KMS-11 (cell line): ENCODE data around the gene ICE2.

Experiments used
- H2AFZ ChIP-seq: fragments of 200-600 bp; sonication (generic); 2 replicates; pipeline ENCODE4 v1.6.1; 2016; ENCODE audit warnings: antibody characterized with exemption, mixed run types, low read depth
- H3K27ac ChIP-seq: fragments of 200-600 bp; sonication (generic); 2 replicates; pipeline ENCODE4 v1.6.1; 2016; ENCODE audit warnings: mild to moderate bottlenecking, mixed run types
- H3K27me3 ChIP-seq: fragments of 200-600 bp; sonication (generic); 2 replicates; pipeline ENCODE4 v1.6.1; 2017; ENCODE audit warnings: mild to moderate bottlenecking, low read depth, mixed run types, moderate library complexity; ENCODE audit not compliant: insufficient read depth
- H3K36me3 ChIP-seq: fragments of 200-600 bp; sonication (generic); 2 replicates; pipeline ENCODE4 v1.6.1; 2017; ENCODE audit warnings: mild to moderate bottlenecking, mixed run types; ENCODE audit not compliant: insufficient read depth
- H3K4me1 ChIP-seq: fragments of 200-600 bp; sonication (generic); 2 replicates; pipeline ENCODE4 v1.6.1; 2016; ENCODE audit warnings: mild to moderate bottlenecking, low read depth, mixed run types; ENCODE audit not compliant: poor library complexity, severe bottlenecking
- H3K4me2 ChIP-seq: fragments of 200-600 bp; sonication (generic); 2 replicates; pipeline ENCODE4 v1.7.0; 2016; ENCODE audit warnings: mild to moderate bottlenecking, mixed run types
- H3K4me3 ChIP-seq: fragments of 200-600 bp; sonication (generic); IDR thresholded peaks from 2 replicates; pipeline ENCODE4 v1.6.1; 2017; ENCODE audit warnings: low read depth, low read length, mixed read lengths; ENCODE audit not compliant: insufficient read depth
- H3K79me2 ChIP-seq: fragments of 200-600 bp; sonication (generic); 2 replicates; pipeline ENCODE4 v1.6.1; 2016; ENCODE audit warnings: low read depth, mixed run types; ENCODE audit not compliant: insufficient read depth
- H3K9ac ChIP-seq: fragments of 200-600 bp; sonication (generic); 2 replicates; pipeline ENCODE4 v1.6.1; 2016; ENCODE audit warnings: mild to moderate bottlenecking, mixed run types
- H4K20me1 ChIP-seq: fragments of 200-600 bp; sonication (generic); 2 replicates; pipeline ENCODE4 v1.6.1; 2016; ENCODE audit warnings: mild to moderate bottlenecking, mixed run types; ENCODE audit not compliant: insufficient read depth
- TF ChIP-seq, protein P1 (sequence below): fragments of 200-600 bp; sonication (generic); conservative IDR thresholded peaks from 2 replicates; pipeline ENCODE4 v1.6.1; 2017; ENCODE audit warnings: low read depth, mild to moderate bottlenecking, antibody characterized with exemption, low read length, moderate library complexity, mixed read lengths

Gene ICE2

DNA sequence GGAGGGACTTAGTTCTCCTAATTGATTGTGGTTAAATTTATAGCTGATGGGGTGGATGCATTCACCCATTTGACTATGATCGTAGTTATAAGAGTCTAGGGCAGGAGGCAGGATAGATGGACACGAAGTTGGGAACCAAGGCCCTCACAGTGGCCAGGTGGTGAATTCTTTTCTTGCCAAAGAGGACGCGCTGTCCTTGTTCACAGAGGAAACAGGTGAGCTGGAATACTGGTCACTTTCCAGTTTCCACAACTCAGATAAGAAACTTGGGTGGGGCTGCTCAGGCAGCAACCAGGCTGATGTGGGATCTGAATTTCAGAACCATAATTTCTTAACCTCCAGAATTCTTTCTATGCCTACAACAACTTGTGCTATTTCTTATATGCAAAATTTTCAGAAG, 34.0 kb upstream of the ICE2 start:
- peaks cover 27% of the 10 kb centered on the region for H3K4me1 ChIP-seq
- H3K4me2 ChIP-seq: no peak overlapping the region
- no peak overlapping the region for H3K9ac ChIP-seq
- no peaks in the 10 kb centered on the region for H3K27me3 ChIP-seq
- no peaks in the 10 kb centered on the region for H3K79me2 ChIP-seq
- no peak overlapping the region for H2AFZ ChIP-seq
- no peak overlapping the region for H3K4me3 ChIP-seq
- H3K27ac ChIP-seq: no peak overlapping the region
- no peaks in the 10 kb centered on the region; the same call in 1 of the 2 replicates for H3K36me3 ChIP-seq
- no peaks in the 10 kb centered on the region for H4K20me1 ChIP-seq
- TF ChIP-seq, protein P1, sequence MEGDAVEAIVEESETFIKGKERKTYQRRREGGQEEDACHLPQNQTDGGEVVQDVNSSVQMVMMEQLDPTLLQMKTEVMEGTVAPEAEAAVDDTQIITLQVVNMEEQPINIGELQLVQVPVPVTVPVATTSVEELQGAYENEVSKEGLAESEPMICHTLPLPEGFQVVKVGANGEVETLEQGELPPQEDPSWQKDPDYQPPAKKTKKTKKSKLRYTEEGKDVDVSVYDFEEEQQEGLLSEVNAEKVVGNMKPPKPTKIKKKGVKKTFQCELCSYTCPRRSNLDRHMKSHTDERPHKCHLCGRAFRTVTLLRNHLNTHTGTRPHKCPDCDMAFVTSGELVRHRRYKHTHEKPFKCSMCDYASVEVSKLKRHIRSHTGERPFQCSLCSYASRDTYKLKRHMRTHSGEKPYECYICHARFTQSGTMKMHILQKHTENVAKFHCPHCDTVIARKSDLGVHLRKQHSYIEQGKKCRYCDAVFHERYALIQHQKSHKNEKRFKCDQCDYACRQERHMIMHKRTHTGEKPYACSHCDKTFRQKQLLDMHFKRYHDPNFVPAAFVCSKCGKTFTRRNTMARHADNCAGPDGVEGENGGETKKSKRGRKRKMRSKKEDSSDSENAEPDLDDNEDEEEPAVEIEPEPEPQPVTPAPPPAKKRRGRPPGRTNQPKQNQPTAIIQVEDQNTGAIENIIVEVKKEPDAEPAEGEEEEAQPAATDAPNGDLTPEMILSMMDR: no peak

- Histone ChIP-seq H3K4me2 (no peak overlapping the region), H3K9ac (no peak overlapping the region), H2AFZ (no peak overlapping the region), H3K79me2 (0 out of 2 replicates have a peak, but pooled peaks cover 5% of the 10 kb centered on the region), H3K36me3 (no peaks in the 10 kb centered on the region; the same call in 1 of the 2 replicates), H3K27me3 (no peaks in the 10 kb centered on the region), H3K4me1 (peaks cover 39% of the 10 kb centered on the region), H3K4me3 (no peak overlapping the region), H4K20me1 (no peaks in the 10 kb centered on the region), H3K27ac (no peak overlapping the region)
- TF ChIP-seq, protein P1: no peak
Measured at GRCh38 chr15:60511351-60512031, 32.5 kb upstream of the ICE2 start.

DNA sequence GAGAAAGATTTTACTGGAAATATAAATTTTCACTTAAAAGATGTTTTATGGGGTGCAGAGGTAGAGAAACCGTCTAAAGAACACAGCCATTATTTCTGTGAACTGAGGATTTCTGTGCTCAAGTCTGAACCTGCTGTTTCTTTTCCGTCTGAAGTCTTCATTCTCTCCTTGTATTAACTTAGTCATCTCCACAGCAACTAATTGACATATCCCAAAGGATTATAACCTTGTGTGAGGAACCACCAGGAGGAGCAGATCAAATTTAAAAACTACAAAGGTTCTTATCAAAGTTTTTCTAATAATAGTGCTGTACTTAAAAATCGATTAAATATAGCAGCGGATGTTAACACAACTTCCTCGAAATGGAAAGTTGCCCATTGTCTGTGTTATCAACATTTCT, 31.1 kb upstream of the ICE2 start:
- Histone ChIP-seq H4K20me1 (no peaks in the 10 kb centered on the region), H2AFZ (no peak overlapping the region), H3K9ac (no peak overlapping the region), H3K36me3 (no peaks in the 10 kb centered on the region; the same call in 1 of the 2 replicates), H3K79me2 (0 out of 2 replicates have a peak, but pooled peaks cover 5% of the 10 kb centered on the region), H3K27ac (no peak overlapping the region), H3K4me1 (peaks cover 39% of the 10 kb centered on the region), H3K4me2 (no peak overlapping the region), H3K4me3 (no peak overlapping the region), H3K27me3 (no peaks in the 10 kb centered on the region)
- TF ChIP-seq, protein P1: no peak

GRCh38 chr15:60509470-60509869, 30.5 kb upstream of the ICE2 start:
- no peak overlapping the region; the same call in 1 of the 2 replicates for H3K27ac ChIP-seq
- no peaks in the 10 kb centered on the region; the same call in 1 of the 2 replicates for H3K36me3 ChIP-seq
- 0 out of 2 replicates have a peak, but pooled peaks cover 5% of the 10 kb centered on the region for H3K79me2 ChIP-seq
- peaks cover 39% of the 10 kb centered on the region for H3K4me1 ChIP-seq
- H2AFZ ChIP-seq: no peak overlapping the region
- no peaks in the 10 kb centered on the region for H4K20me1 ChIP-seq
- H3K4me2 ChIP-seq: no peak overlapping the region
- no peak overlapping the region for H3K4me3 ChIP-seq
- H3K27me3 ChIP-seq: no peaks in the 10 kb centered on the region
- no peak overlapping the region for H3K9ac ChIP-seq
- TF ChIP-seq, protein P1: no peak
